ENCODE results near the gene NFAM1.

NFAM1 gene

GRCh38 chr22:42408810-42409529 lies 23.2 kb downstream of the NFAM1 start:
- H3K79me2 ChIP-seq (ENCODE audit: control insufficient read depth, low read length): no peaks in the 10 kb centered on the region
- H3F3A ChIP-seq (ENCODE audit: control insufficient read depth, insufficient read depth): no peaks in the 10 kb centered on the region
- H3K27me3 ChIP-seq (ENCODE audit: control insufficient read depth, low read length): peaks cover 24% of the 10 kb centered on the region
- no peak overlapping the region for H3K4me2 ChIP-seq (ENCODE audit: low read length)
- H3K27ac ChIP-seq (ENCODE audit: low read depth, low read length): no peak overlapping the region
- no peak for TF ChIP-seq EZH2phosphoT487 (IDR thresholded peaks at IDR 0.05; ENCODE audit: borderline replicate concordance, low read length)
- TF ChIP-seq, protein P1, sequence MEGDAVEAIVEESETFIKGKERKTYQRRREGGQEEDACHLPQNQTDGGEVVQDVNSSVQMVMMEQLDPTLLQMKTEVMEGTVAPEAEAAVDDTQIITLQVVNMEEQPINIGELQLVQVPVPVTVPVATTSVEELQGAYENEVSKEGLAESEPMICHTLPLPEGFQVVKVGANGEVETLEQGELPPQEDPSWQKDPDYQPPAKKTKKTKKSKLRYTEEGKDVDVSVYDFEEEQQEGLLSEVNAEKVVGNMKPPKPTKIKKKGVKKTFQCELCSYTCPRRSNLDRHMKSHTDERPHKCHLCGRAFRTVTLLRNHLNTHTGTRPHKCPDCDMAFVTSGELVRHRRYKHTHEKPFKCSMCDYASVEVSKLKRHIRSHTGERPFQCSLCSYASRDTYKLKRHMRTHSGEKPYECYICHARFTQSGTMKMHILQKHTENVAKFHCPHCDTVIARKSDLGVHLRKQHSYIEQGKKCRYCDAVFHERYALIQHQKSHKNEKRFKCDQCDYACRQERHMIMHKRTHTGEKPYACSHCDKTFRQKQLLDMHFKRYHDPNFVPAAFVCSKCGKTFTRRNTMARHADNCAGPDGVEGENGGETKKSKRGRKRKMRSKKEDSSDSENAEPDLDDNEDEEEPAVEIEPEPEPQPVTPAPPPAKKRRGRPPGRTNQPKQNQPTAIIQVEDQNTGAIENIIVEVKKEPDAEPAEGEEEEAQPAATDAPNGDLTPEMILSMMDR (IDR thresholded peaks at IDR 0.05; ENCODE audit: low read depth, low read length, poor library complexity, severe bottlenecking): no peak
- no peaks in the 10 kb centered on the region for H3K9me2 ChIP-seq (replicated peaks; ENCODE audit: control insufficient read depth, low read length)
- H3K4me3 ChIP-seq (ENCODE audit: low read length): no peak overlapping the region
- no peaks in the 10 kb centered on the region for H3K4me1 ChIP-seq (ENCODE audit: control insufficient read depth, low read length)
- no peaks in the 10 kb centered on the region for H4K20me1 ChIP-seq (ENCODE audit: control insufficient read depth, insufficient read depth, low read depth, low read length)
- H3K9me3 ChIP-seq (ENCODE audit: control insufficient read depth, insufficient read depth, low read length): no peaks in the 10 kb centered on the region
- H3K36me3 ChIP-seq (ENCODE audit: control insufficient read depth, low read length): no peaks in the 10 kb centered on the region

DNA sequence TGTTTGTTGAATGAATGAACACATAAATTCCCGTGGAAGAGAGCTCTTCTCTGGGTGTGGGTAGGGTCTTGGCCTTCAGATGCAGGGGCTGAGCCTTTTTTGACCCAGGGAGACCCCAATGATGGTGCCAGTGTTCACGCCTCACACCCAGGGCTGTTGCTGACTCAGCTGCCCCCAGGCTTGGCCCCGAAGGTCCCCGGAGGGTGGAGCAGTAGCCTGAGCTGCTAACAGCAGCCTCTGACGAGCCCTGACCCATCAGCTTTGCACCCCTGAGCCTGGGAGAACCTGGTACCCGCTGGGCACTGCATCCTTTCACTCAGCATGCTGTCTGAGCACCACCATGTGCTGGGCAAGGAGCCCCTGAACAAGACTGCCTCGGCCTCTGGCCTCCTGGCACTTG lies 23.9 kb downstream of the NFAM1 start:
- no peak overlapping the region for H3K4me2 ChIP-seq (ENCODE audit: low read length)
- no peak for TF ChIP-seq EZH2phosphoT487 (IDR thresholded peaks at IDR 0.05; ENCODE audit: borderline replicate concordance, low read length)
- TF ChIP-seq, protein P1 (IDR thresholded peaks at IDR 0.05; ENCODE audit: low read depth, low read length, poor library complexity, severe bottlenecking): no peak
- no peaks in the 10 kb centered on the region for H3K9me3 ChIP-seq (ENCODE audit: control insufficient read depth, insufficient read depth, low read length)
- no peaks in the 10 kb centered on the region for H3K9me2 ChIP-seq (replicated peaks; ENCODE audit: control insufficient read depth, low read length)
- H3K27me3 ChIP-seq (ENCODE audit: control insufficient read depth, low read length): peaks cover 28% of the 10 kb centered on the region
- no peaks in the 10 kb centered on the region for H4K20me1 ChIP-seq (ENCODE audit: control insufficient read depth, insufficient read depth, low read depth, low read length)
- no peak overlapping the region for H3K27ac ChIP-seq (ENCODE audit: low read depth, low read length)
- H3K4me1 ChIP-seq (ENCODE audit: control insufficient read depth, low read length): no peaks in the 10 kb centered on the region
- no peak overlapping the region for H3K4me3 ChIP-seq (ENCODE audit: low read length)
- H3F3A ChIP-seq (ENCODE audit: control insufficient read depth, insufficient read depth): no peaks in the 10 kb centered on the region
- no peaks in the 10 kb centered on the region for H3K36me3 ChIP-seq (ENCODE audit: control insufficient read depth, low read length)
- no peaks in the 10 kb centered on the region for H3K79me2 ChIP-seq (ENCODE audit: control insufficient read depth, low read length)

- Histone ChIP-seq H3K4me1 (ENCODE audit: control insufficient read depth, low read length) (peaks cover 14% of the 10 kb centered on the region), H3K4me2 (ENCODE audit: low read length) (no peak overlapping the region), H3K27ac (ENCODE audit: low read depth, low read length) (no peak overlapping the region), H3K79me2 (ENCODE audit: control insufficient read depth, low read length) (no peaks in the 10 kb centered on the region), H3K36me3 (ENCODE audit: control insufficient read depth, low read length) (no peaks in the 10 kb centered on the region), H3K9me2 (replicated peaks; ENCODE audit: control insufficient read depth, low read length) (no peaks in the 10 kb centered on the region), H3F3A (ENCODE audit: control insufficient read depth, insufficient read depth) (no peaks in the 10 kb centered on the region), H4K20me1 (ENCODE audit: control insufficient read depth, insufficient read depth, low read depth, low read length) (no peaks in the 10 kb centered on the region), H3K9me3 (ENCODE audit: control insufficient read depth, insufficient read depth, low read length) (no peaks in the 10 kb centered on the region), H3K4me3 (ENCODE audit: low read length) (no peak overlapping the region), H3K27me3 (ENCODE audit: control insufficient read depth, low read length) (peaks cover 23% of the 10 kb centered on the region)
- TF ChIP-seq EZH2phosphoT487 (IDR thresholded peaks at IDR 0.05; ENCODE audit: borderline replicate concordance, low read length): no peak
- TF ChIP-seq, protein P1 (IDR thresholded peaks at IDR 0.05; ENCODE audit: low read depth, low read length, poor library complexity, severe bottlenecking): no peak
Measured at GRCh38 chr22:42404266-42404665, 27.9 kb downstream of the NFAM1 start.

Measured in DOHH2 (cell line).